ENCODE measurements around the gene FBXO10.
"Not testable (repeated sequence)": the region's sequence is repeated elsewhere in the genome, so short reads cannot be mapped to it uniquely, and the experiment has no call there.

Gene FBXO10

GRCh38 chr9:37611014-37611413 is 34.8 kb upstream of the FBXO10 start:
- no peak overlapping the region for H3K27ac ChIP-seq (ENCODE audit: insufficient read depth in 1 of 2, low read depth in 1 of 2, low read length in 2 of 2, poor library complexity in 1 of 2, severe bottlenecking in 2 of 2)
- 100% methylated on average over 2 of the region's 6 CpGs for WGBS (ENCODE audit: insufficient coverage)
- no peak for DNase-seq
- no peak overlapping the region for H3K4me3 ChIP-seq (ENCODE audit: control insufficient read depth in 1 of 7, extremely low read depth in 1 of 7, insufficient read depth in 4 of 7, low read depth in 2 of 7, low read length in 6 of 7)
- H3K9me3 ChIP-seq (ENCODE audit: control extremely low read depth in 1 of 5, control insufficient read depth in 4 of 5, insufficient read depth in 2 of 5, low read depth in 1 of 5, low read length in 4 of 5): no peaks in the 10 kb centered on the region
- no peaks in the 10 kb centered on the region for H3K36me3 ChIP-seq (ENCODE audit: control insufficient read depth in 4 of 4, insufficient read depth in 4 of 4, low read length in 3 of 4)
- H3K4me1 ChIP-seq (ENCODE audit: control extremely low read depth in 1 of 4, control insufficient read depth in 4 of 4, insufficient read depth in 4 of 4, low read length in 3 of 4): no peaks in the 10 kb centered on the region
- H3K27me3 ChIP-seq (replicated peaks in 2 of 5; ENCODE audit: control insufficient read depth in 4 of 5, insufficient read depth in 5 of 5, low read length in 4 of 5): peaks cover 2 to 10% (median 5%) of the 10 kb centered on the region in 5 experiments
- POLR2A ChIA-PET: no interaction called here
- CTCF ChIA-PET: no interaction called here

DNA sequence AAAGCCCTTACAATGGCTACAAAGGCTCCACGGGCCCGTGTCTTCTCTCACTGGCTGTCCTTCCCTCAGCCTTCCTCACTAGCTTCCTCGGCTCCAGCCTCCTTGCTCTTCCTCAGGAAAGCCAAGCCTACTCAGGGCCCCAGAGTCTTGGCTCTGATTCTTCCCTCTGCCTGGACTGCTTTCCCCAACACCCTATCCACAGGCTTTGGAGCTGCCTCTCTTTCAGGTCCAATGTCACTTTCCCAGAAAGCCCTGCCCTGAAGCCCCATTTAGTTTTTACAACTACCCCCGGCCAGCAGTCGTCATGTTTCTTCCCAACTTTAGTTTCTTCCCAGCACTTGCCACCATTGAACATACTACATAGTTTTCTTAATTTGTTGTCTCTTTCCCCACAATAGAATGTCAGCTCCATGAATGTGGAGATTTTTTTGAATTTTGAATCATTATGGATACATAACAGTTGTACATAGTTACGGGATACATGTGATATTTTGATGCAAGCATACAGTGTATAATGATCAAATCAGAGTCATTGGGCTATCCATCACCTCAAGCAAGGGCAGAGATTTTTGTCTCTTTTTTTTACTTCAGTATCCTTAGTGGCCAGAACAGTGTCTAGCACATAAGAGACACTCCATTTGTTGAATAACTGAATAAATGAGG is 33.7 kb upstream of the FBXO10 start:
- POLR2A ChIA-PET: no interaction called here
- H3K4me3 ChIP-seq (ENCODE audit: control insufficient read depth in 1 of 7, extremely low read depth in 1 of 7, insufficient read depth in 4 of 7, low read depth in 2 of 7, low read length in 6 of 7): no peak overlapping the region
- no peaks in the 10 kb centered on the region for H3K4me1 ChIP-seq (ENCODE audit: control extremely low read depth in 1 of 4, control insufficient read depth in 4 of 4, insufficient read depth in 4 of 4, low read length in 3 of 4)
- H3K27me3 ChIP-seq (replicated peaks in 2 of 5; ENCODE audit: control insufficient read depth in 4 of 5, insufficient read depth in 5 of 5, low read length in 4 of 5): peaks cover 3 to 11% (median 8%) of the 10 kb centered on the region in 5 experiments
- no peaks in the 10 kb centered on the region for H3K9me3 ChIP-seq (ENCODE audit: control extremely low read depth in 1 of 5, control insufficient read depth in 4 of 5, insufficient read depth in 2 of 5, low read depth in 1 of 5, low read length in 4 of 5)
- CTCF ChIA-PET: no interaction called here
- H3K36me3 ChIP-seq (ENCODE audit: control insufficient read depth in 4 of 4, insufficient read depth in 4 of 4, low read length in 3 of 4): no peaks in the 10 kb centered on the region
- 89% methylated on average over 4 of the region's 6 CpGs for WGBS (ENCODE audit: insufficient coverage)
- H3K27ac ChIP-seq (ENCODE audit: insufficient read depth in 1 of 2, low read depth in 1 of 2, low read length in 2 of 2, poor library complexity in 1 of 2, severe bottlenecking in 2 of 2): no peak overlapping the region
- no peak for DNase-seq

DNA sequence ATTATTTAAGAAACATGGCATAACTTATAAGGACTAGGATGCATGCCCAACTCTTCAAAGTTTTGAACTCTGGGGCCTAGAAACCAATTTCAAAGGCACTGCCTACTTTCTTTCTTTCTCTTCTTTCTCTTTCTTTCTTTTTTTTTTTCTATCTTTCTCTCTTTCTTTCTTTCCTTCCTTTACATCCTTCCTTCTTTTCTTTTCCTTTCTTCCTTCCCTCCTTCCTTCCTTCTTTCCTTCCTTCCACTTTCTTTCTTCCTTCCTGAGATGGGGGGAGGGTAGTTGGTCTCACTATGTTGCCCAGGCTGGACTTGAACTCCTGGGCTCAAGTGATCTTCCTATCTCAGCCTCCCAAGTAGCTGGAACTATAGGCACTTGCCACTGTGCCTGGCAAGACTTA is 32.1 kb upstream of the FBXO10 start:
- ChIA-PET CTCF (interaction anchor here (1.0 kb wide), 1 partner anchor 12 kb away, joined by 3 read pairs; no protein-coding TSS in a partner anchor), POLR2A (no interaction called here)
- Histone ChIP-seq H3K36me3 (ENCODE audit: control insufficient read depth in 4 of 4, insufficient read depth in 4 of 4, low read length in 3 of 4) (no peaks in the 10 kb centered on the region), H3K27me3 (replicated peaks in 2 of 5; ENCODE audit: control insufficient read depth in 4 of 5, insufficient read depth in 5 of 5, low read length in 4 of 5) (peaks cover 3 to 11% (median 6%) of the 10 kb centered on the region in 5 experiments), H3K4me1 (ENCODE audit: control extremely low read depth in 1 of 4, control insufficient read depth in 4 of 4, insufficient read depth in 4 of 4, low read length in 3 of 4) (no peaks in the 10 kb centered on the region), H3K27ac (ENCODE audit: insufficient read depth in 1 of 2, low read depth in 1 of 2, low read length in 2 of 2, poor library complexity in 1 of 2, severe bottlenecking in 2 of 2) (no peak overlapping the region), H3K4me3 (ENCODE audit: control insufficient read depth in 1 of 7, extremely low read depth in 1 of 7, insufficient read depth in 4 of 7, low read depth in 2 of 7, low read length in 6 of 7) (no peak overlapping the region), H3K9me3 (ENCODE audit: control extremely low read depth in 1 of 5, control insufficient read depth in 4 of 5, insufficient read depth in 2 of 5, low read depth in 1 of 5, low read length in 4 of 5) (no peaks in the 10 kb centered on the region)
- DNase-seq: no peak

DNA sequence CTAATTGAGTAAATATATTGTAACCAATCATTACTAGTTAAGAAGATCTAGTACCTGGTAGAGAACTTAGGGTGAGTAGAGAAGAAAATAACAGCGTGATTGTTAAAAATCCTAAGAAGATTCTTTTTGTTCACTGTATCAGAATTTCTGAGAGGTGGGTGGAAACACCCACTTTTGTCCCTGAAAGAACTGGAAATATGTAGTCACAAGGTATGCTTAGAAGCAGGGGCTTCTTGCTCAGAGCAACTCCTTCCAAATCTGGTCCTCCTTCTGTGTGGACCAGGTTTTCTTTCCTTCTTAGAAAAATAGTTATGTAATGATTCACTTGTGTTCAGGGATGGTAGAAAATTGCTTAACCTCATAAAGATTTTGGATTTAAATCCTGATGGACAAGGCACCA is 28.1 kb upstream of the FBXO10 start:
- ChIA-PET CTCF (no interaction called here), POLR2A (no interaction called here)
- H3K36me3 ChIP-seq (ENCODE audit: control insufficient read depth in 4 of 4, insufficient read depth in 4 of 4, low read length in 3 of 4): no peaks in the 10 kb centered on the region
- H3K27ac ChIP-seq (ENCODE audit: insufficient read depth in 1 of 2, low read depth in 1 of 2, low read length in 2 of 2, poor library complexity in 1 of 2, severe bottlenecking in 2 of 2): no peak overlapping the region
- H3K4me3 ChIP-seq (ENCODE audit: control insufficient read depth in 1 of 7, extremely low read depth in 1 of 7, insufficient read depth in 4 of 7, low read depth in 2 of 7, low read length in 6 of 7): no peak overlapping the region
- no peaks in the 10 kb centered on the region for H3K9me3 ChIP-seq (ENCODE audit: control extremely low read depth in 1 of 5, control insufficient read depth in 4 of 5, insufficient read depth in 2 of 5, low read depth in 1 of 5, low read length in 4 of 5)
- WGBS (ENCODE audit: insufficient coverage): 100% methylated on average over 1 of the region's 1 CpG
- H3K4me1 ChIP-seq (ENCODE audit: control extremely low read depth in 1 of 4, control insufficient read depth in 4 of 4, insufficient read depth in 4 of 4, low read length in 3 of 4): no peaks in the 10 kb centered on the region
- peaks cover 3 to 10% (median 4%) of the 10 kb centered on the region in 5 experiments for H3K27me3 ChIP-seq (replicated peaks in 2 of 5; ENCODE audit: control insufficient read depth in 4 of 5, insufficient read depth in 5 of 5, low read length in 4 of 5)
- no peak for DNase-seq

GRCh38 chr9:37602817-37603216 is 26.6 kb upstream of the FBXO10 start:
- CTCF ChIA-PET: interaction anchor here (1.7 kb wide), 1 partner anchor 16 kb away, joined by 5 read pairs; no protein-coding TSS in a partner anchor
- 86% methylated on average over 5 of the region's 5 CpGs for WGBS (ENCODE audit: insufficient coverage)

GRCh38 chr9:37602061-37602460 is 25.9 kb upstream of the FBXO10 start:
- ChIA-PET POLR2A (interaction anchor here (0.6 kb wide), 1 partner anchor 17 kb away, joined by 3 read pairs; no protein-coding TSS in a partner anchor), CTCF (interaction anchor here (1.7 kb wide), 1 partner anchor 17 kb away, joined by 5 read pairs; no protein-coding TSS in a partner anchor)
- H3K27me3 ChIP-seq (replicated peaks in 2 of 5; ENCODE audit: control insufficient read depth in 4 of 5, insufficient read depth in 5 of 5, low read length in 4 of 5); H3K36me3 ChIP-seq (ENCODE audit: control insufficient read depth in 4 of 4, insufficient read depth in 4 of 4, low read length in 3 of 4); H3K27ac ChIP-seq (ENCODE audit: insufficient read depth in 1 of 2, low read depth in 1 of 2, low read length in 2 of 2, poor library complexity in 1 of 2, severe bottlenecking in 2 of 2); H3K4me3 ChIP-seq (ENCODE audit: control insufficient read depth in 1 of 7, extremely low read depth in 1 of 7, insufficient read depth in 4 of 7, low read depth in 2 of 7, low read length in 6 of 7); H3K4me1 ChIP-seq (ENCODE audit: control extremely low read depth in 1 of 4, control insufficient read depth in 4 of 4, insufficient read depth in 4 of 4, low read length in 3 of 4); H3K9me3 ChIP-seq (ENCODE audit: control extremely low read depth in 1 of 5, control insufficient read depth in 4 of 5, insufficient read depth in 2 of 5, low read depth in 1 of 5, low read length in 4 of 5); DNase-seq: not testable (repeated sequence)
- WGBS (ENCODE audit: insufficient coverage): 88% methylated on average over 1 of the region's 4 CpGs

More at GRCh38 chr9:37602817-37603216, 26.6 kb upstream of the FBXO10 start:
- no peaks in the 10 kb centered on the region for H3K9me3 ChIP-seq (ENCODE audit: control extremely low read depth in 1 of 5, control insufficient read depth in 4 of 5, insufficient read depth in 2 of 5, low read depth in 1 of 5, low read length in 4 of 5)
- peaks cover 3 to 10% (median 4%) of the 10 kb centered on the region in 5 experiments for H3K27me3 ChIP-seq (replicated peaks in 2 of 5; ENCODE audit: control insufficient read depth in 4 of 5, insufficient read depth in 5 of 5, low read length in 4 of 5)
- DNase-seq: no peak
- POLR2A ChIA-PET: interaction anchor here (0.6 kb wide), 1 partner anchor 16 kb away, joined by 3 read pairs; no protein-coding TSS in a partner anchor
- no peaks in the 10 kb centered on the region for H3K4me1 ChIP-seq (ENCODE audit: control extremely low read depth in 1 of 4, control insufficient read depth in 4 of 4, insufficient read depth in 4 of 4, low read length in 3 of 4)
- no peaks in the 10 kb centered on the region for H3K36me3 ChIP-seq (ENCODE audit: control insufficient read depth in 4 of 4, insufficient read depth in 4 of 4, low read length in 3 of 4)
- no peak overlapping the region for H3K4me3 ChIP-seq (ENCODE audit: control insufficient read depth in 1 of 7, extremely low read depth in 1 of 7, insufficient read depth in 4 of 7, low read depth in 2 of 7, low read length in 6 of 7)
- no peak overlapping the region for H3K27ac ChIP-seq (ENCODE audit: insufficient read depth in 1 of 2, low read depth in 1 of 2, low read length in 2 of 2, poor library complexity in 1 of 2, severe bottlenecking in 2 of 2)

DNA sequence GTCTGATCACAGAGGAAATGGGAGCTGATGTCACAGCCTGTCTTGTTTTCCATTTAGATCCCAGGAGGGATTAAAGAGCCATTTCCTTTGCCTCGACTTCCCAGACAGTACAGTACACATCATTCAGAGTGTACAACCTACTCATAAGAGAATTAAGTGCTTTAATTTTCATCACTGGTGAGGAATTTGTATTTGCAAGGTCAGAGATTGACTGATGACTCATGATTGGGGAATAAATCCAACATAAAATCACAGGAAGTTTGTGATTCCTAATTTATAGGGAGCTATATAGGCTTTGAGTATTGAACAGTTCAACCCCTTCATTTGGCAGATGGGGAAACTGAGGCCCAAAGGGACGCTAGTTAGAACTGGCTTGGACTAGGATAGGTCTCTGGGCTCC is 20.3 kb upstream of the FBXO10 start:
- no peak for DNase-seq
- Histone ChIP-seq H3K4me1 (ENCODE audit: control extremely low read depth in 1 of 4, control insufficient read depth in 4 of 4, insufficient read depth in 4 of 4, low read length in 3 of 4) (peaks cover 0 to 17% (median 2%) of the 10 kb centered on the region in 4 experiments), H3K36me3 (ENCODE audit: control insufficient read depth in 4 of 4, insufficient read depth in 4 of 4, low read length in 3 of 4) (no peaks in the 10 kb centered on the region), H3K27me3 (replicated peaks in 2 of 5; ENCODE audit: control insufficient read depth in 4 of 5, insufficient read depth in 5 of 5, low read length in 4 of 5) (peaks cover 0 to 11% (median 0%) of the 10 kb centered on the region in 5 experiments), H3K4me3 (ENCODE audit: control insufficient read depth in 1 of 7, extremely low read depth in 1 of 7, insufficient read depth in 4 of 7, low read depth in 2 of 7, low read length in 6 of 7) (no peak overlapping the region), H3K9me3 (ENCODE audit: control extremely low read depth in 1 of 5, control insufficient read depth in 4 of 5, insufficient read depth in 2 of 5, low read depth in 1 of 5, low read length in 4 of 5) (no peaks in the 10 kb centered on the region), H3K27ac (ENCODE audit: insufficient read depth in 1 of 2, low read depth in 1 of 2, low read length in 2 of 2, poor library complexity in 1 of 2, severe bottlenecking in 2 of 2) (no peak overlapping the region)
- 100% methylated on average over 1 of the region's 2 CpGs for WGBS (ENCODE audit: insufficient coverage)
- CTCF ChIA-PET: interaction anchor here (1.1 to 7.1 kb wide), 2 partner anchors 12 to 17 kb away, joined by 3 to 85 read pairs; partner anchors contain the start of gene FBXO10
- POLR2A ChIA-PET: no interaction called here

Measured in common myeloid progenitor, CD34-positive (primary cell).